ENCODE data around the gene DPYD. TPM values are rescaled to one million over a fixed set of nuclear protein-coding genes. Genes with fewer than 3 reads are reported as not detected.

The DPYD gene
- polyA plus RNA-seq, 1 of the 3 experiments (the other 2 are of a cell fraction), result 23.0 TPM

DNA sequence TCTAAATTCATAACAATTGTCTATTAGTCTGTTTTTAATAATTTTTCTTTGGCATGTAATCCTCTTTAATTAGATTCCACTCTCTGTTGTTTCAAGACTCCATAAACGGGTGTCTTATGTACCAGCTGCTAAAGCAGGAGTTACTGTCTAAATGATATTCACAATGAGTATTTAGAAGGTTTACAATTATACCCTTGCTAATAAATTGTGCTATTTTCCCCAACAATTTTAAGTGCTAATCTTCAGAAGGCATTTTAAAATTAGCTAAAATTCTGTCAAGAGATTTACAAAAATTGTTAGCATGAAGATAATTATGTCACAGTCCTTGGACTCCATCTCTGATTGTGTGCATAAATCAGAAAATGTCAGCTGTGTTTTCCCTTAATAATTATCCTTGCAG, 83.7 kb downstream of the DPYD start:
- WGBS (ENCODE audit: low lambda C conversion rate), result 21% methylated on average over 1 of the region's 1 CpG
- Histone ChIP-seq H4K20me1 (ENCODE audit: insufficient read depth) (no peaks in the 10 kb centered on the region), H3K4me1 (ENCODE audit: control insufficient read depth in 1 of 2, insufficient read depth in 2 of 2, low read depth in 1 of 2, low read length in 1 of 2) (peaks cover 17 to 35% of the 10 kb centered on the region in 2 experiments; a peak in 3 of 4 replicates), H3K4me3 (ENCODE audit: low read depth in 2 of 2, low read length in 1 of 2) (no peak overlapping the region), H3K9me2 (no peaks in the 10 kb centered on the region; the same call in 1 of the 2 replicates), H3K27ac (ENCODE audit: low read depth in 2 of 2, low read length in 1 of 2) (peak overlapping the region in 1 of 2 experiments; percentile 53; a peak in 2 of 4 replicates), H3K79me2 (ENCODE audit: insufficient read depth) (peaks cover 83% of the 10 kb centered on the region), H3K4me2 (no peak overlapping the region), H3K36me3 (replicated peaks in 1 of 2; ENCODE audit: control insufficient read depth in 1 of 2, insufficient read depth in 2 of 2, low read length in 1 of 2) (peaks cover 0 to 25% of the 10 kb centered on the region in 2 experiments), H2AFZ (ENCODE audit: low read depth) (no peak overlapping the region), H3K9ac (no peak overlapping the region), H3K9me3 (no peaks in the 10 kb centered on the region), H3K27me3 (ENCODE audit: insufficient read depth) (no peaks in the 10 kb centered on the region), H3F3A (replicated peaks; ENCODE audit: insufficient read depth) (peaks cover 26% of the 10 kb centered on the region)
- ChIA-PET POLR2A (no interaction called here), CTCF (no interaction called here)
- TF ChIP-seq TAF1 (IDR thresholded peaks at IDR 0.05; ENCODE audit: borderline replicate concordance, low read depth, low read length) (no peak), SIN3A (IDR thresholded peaks at IDR 0.05; ENCODE audit: borderline replicate concordance, low read depth, low read length) (no peak), POLR2AphosphoS5 (IDR thresholded peaks at IDR 0.05; ENCODE audit: low read depth, low read length) (no peak), SMC3 (IDR thresholded peaks at IDR 0.05; ENCODE audit: low read depth, low read length) (no peak), FOXM1 (IDR thresholded peaks at IDR 0.05; ENCODE audit: low read depth) (no peak), CHD2 (IDR thresholded peaks at IDR 0.05; ENCODE audit: low read length, partially characterized antibody) (no peak), RXRA (IDR thresholded peaks at IDR 0.05; ENCODE audit: borderline replicate concordance, low read depth) (no peak), JUND (IDR thresholded peaks at IDR 0.05) (no peak), YY1 (IDR thresholded peaks at IDR 0.05; ENCODE audit: low read depth) (no peak), TCF12 (IDR thresholded peaks at IDR 0.05) (no peak), RCOR1 (IDR thresholded peaks at IDR 0.05; ENCODE audit: low read length) (no peak), ELF1 (IDR thresholded peaks at IDR 0.05) (no peak), RFX5 (IDR thresholded peaks at IDR 0.05; ENCODE audit: low read length) (no peak)
- TF ChIP-seq, protein P1, sequence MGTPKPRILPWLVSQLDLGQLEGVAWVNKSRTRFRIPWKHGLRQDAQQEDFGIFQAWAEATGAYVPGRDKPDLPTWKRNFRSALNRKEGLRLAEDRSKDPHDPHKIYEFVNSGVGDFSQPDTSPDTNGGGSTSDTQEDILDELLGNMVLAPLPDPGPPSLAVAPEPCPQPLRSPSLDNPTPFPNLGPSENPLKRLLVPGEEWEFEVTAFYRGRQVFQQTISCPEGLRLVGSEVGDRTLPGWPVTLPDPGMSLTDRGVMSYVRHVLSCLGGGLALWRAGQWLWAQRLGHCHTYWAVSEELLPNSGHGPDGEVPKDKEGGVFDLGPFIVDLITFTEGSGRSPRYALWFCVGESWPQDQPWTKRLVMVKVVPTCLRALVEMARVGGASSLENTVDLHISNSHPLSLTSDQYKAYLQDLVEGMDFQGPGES (IDR thresholded peaks at IDR 0.05; ENCODE audit: low read depth, low read length), result no peak
- TF ChIP-seq, protein P2, sequence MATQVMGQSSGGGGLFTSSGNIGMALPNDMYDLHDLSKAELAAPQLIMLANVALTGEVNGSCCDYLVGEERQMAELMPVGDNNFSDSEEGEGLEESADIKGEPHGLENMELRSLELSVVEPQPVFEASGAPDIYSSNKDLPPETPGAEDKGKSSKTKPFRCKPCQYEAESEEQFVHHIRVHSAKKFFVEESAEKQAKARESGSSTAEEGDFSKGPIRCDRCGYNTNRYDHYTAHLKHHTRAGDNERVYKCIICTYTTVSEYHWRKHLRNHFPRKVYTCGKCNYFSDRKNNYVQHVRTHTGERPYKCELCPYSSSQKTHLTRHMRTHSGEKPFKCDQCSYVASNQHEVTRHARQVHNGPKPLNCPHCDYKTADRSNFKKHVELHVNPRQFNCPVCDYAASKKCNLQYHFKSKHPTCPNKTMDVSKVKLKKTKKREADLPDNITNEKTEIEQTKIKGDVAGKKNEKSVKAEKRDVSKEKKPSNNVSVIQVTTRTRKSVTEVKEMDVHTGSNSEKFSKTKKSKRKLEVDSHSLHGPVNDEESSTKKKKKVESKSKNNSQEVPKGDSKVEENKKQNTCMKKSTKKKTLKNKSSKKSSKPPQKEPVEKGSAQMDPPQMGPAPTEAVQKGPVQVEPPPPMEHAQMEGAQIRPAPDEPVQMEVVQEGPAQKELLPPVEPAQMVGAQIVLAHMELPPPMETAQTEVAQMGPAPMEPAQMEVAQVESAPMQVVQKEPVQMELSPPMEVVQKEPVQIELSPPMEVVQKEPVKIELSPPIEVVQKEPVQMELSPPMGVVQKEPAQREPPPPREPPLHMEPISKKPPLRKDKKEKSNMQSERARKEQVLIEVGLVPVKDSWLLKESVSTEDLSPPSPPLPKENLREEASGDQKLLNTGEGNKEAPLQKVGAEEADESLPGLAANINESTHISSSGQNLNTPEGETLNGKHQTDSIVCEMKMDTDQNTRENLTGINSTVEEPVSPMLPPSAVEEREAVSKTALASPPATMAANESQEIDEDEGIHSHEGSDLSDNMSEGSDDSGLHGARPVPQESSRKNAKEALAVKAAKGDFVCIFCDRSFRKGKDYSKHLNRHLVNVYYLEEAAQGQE (IDR thresholded peaks at IDR 0.05; ENCODE audit: low read depth, low read length), result no peak
- TF ChIP-seq, protein P3, sequence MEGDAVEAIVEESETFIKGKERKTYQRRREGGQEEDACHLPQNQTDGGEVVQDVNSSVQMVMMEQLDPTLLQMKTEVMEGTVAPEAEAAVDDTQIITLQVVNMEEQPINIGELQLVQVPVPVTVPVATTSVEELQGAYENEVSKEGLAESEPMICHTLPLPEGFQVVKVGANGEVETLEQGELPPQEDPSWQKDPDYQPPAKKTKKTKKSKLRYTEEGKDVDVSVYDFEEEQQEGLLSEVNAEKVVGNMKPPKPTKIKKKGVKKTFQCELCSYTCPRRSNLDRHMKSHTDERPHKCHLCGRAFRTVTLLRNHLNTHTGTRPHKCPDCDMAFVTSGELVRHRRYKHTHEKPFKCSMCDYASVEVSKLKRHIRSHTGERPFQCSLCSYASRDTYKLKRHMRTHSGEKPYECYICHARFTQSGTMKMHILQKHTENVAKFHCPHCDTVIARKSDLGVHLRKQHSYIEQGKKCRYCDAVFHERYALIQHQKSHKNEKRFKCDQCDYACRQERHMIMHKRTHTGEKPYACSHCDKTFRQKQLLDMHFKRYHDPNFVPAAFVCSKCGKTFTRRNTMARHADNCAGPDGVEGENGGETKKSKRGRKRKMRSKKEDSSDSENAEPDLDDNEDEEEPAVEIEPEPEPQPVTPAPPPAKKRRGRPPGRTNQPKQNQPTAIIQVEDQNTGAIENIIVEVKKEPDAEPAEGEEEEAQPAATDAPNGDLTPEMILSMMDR (IDR thresholded peaks at IDR 0.05), result no peak
- TF ChIP-seq, protein P4, sequence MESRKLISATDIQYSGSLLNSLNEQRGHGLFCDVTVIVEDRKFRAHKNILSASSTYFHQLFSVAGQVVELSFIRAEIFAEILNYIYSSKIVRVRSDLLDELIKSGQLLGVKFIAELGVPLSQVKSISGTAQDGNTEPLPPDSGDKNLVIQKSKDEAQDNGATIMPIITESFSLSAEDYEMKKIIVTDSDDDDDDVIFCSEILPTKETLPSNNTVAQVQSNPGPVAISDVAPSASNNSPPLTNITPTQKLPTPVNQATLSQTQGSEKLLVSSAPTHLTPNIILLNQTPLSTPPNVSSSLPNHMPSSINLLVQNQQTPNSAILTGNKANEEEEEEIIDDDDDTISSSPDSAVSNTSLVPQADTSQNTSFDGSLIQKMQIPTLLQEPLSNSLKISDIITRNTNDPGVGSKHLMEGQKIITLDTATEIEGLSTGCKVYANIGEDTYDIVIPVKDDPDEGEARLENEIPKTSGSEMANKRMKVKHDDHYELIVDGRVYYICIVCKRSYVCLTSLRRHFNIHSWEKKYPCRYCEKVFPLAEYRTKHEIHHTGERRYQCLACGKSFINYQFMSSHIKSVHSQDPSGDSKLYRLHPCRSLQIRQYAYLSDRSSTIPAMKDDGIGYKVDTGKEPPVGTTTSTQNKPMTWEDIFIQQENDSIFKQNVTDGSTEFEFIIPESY (IDR thresholded peaks at IDR 0.05; ENCODE audit: borderline replicate concordance, low read depth), result no peak
- DNase-seq, result no peak
